ENCODE measurements around the gene ITGAL. TPM values are rescaled to one million over a fixed set of nuclear protein-coding genes. Genes with fewer than 3 reads are reported as not detected.

ITGAL gene
- total RNA-seq, 4 donors from 2014 or later = 1.6 to 2.3 (median 1.8) TPM

- 76 to 83% methylated on average over 6 of the region's 6 CpGs for WGBS, 2 donors
- intact Hi-C loops (cut with DNase I; ENCODE audit: low total_unique reads) = no loop called here
- no peak for DNase-seq (ENCODE audit: low spot score in 2 of 2)
- TF ChIP-seq POLR2A (IDR thresholded peaks at IDR 0.05) (no peak), CTCF (IDR thresholded peaks at IDR 0.05) (no peak)
- H3K4me3 ChIP-seq (ENCODE audit: low read depth, poor library complexity, severe bottlenecking) = no peak overlapping the region
These were observed 31.1 kb downstream of the ITGAL start for GRCh38 chr16:30503403-30504296.

- DNase-seq (ENCODE audit: low spot score in 2 of 2) = no peak
- TF ChIP-seq CTCF (IDR thresholded peaks at IDR 0.05) (no peak), POLR2A (IDR thresholded peaks at IDR 0.05) (no peak)
- intact Hi-C loops (cut with DNase I; ENCODE audit: low total_unique reads) = no loop called here
- WGBS, 2 donors = 75 to 88% methylated on average over 4 of the region's 4 CpGs
- no peak overlapping the region for H3K4me3 ChIP-seq (ENCODE audit: low read depth, poor library complexity, severe bottlenecking)
These were observed 36.7 kb downstream of the ITGAL start for GRCh38 chr16:30509081-30509765.

DNA sequence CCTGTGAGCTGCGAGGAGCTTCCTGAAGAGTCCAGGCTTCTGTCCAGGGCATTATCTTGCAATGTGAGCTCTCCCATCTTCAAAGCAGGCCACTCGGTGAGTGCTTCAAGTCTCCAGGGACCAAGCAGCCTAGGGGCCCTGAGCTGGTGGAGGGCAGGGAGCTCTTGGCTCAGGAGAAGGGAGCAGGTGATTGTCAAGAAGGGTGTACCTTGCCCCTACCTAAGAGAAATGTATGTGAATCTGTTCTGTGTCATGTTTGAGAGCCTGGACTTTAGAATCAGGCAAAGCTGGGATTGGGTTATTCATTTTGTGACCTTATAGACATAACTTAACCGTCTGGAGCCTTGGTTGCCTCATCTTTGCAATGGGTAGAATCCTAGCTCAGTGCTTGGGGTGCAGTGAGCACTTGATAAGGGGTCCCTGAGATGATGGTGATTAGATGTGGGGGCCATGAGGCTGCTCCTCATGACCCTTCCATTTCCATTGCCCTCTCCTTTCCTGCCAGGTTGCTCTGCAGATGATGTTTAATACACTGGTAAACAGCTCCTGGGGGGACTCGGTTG is 37.9 kb downstream of the ITGAL start:
- WGBS, 2 donors = 72 to 75% methylated on average over 4 of the region's 4 CpGs

DNA sequence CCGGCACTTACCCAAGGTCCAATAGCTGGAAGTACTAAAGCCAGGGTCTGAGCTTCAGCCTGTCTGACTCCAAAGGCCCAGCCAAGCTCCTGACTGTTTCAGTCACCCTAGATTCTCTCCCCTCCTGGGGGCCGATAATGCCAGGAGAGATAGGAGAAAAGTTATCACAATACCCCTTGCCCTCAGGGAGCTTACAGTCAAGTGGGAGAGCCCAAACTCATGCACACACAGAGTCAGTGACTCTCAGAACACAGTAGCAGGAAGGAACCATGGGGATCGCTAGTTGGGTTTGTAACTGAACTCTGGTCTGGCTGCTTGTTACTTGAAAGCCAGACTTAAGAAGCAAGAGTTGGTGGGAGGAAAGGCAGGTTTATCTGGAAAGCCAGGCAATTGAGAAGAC is 39.0 kb downstream of the ITGAL start:
- no peak for DNase-seq (ENCODE audit: low spot score in 2 of 2)
- intact Hi-C loops (cut with DNase I; ENCODE audit: low total_unique reads) = no loop called here
- 87 to 98% methylated on average over 3 of the region's 3 CpGs for WGBS, 2 donors

More for the DNA sequence above, 37.9 kb downstream of the ITGAL start:
- no peak overlapping the region for H3K4me3 ChIP-seq (ENCODE audit: low read depth, poor library complexity, severe bottlenecking)
- intact Hi-C loops (cut with DNase I; ENCODE audit: low total_unique reads) = no loop called here
- TF ChIP-seq POLR2A (IDR thresholded peaks at IDR 0.05) (no peak), CTCF (IDR thresholded peaks at IDR 0.05) (no peak)
- DNase-seq (ENCODE audit: low spot score in 2 of 2) = no peak

DNA sequence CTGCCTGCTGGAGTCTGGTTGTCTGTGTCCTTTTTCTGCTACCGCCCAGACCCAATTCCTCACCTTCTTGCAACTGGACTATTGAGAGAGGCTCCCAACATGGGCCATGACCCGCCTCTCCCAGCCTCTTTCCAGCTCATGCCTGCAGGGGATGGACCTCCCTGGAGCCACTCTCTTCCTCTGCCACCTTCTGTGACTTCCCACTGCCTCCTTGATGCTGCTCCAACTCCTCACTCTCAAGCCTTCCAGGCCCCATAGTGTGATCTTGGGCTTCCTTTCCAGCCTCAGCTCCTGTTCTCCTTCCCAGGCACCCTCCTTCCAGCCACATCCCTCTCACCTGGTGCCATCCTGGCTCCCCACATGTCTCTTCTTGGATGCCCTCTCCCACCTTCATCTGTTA is 42.7 kb downstream of the ITGAL start:
- intact Hi-C loops (cut with DNase I; ENCODE audit: low total_unique reads) = no loop called here
- TF ChIP-seq POLR2A (IDR thresholded peaks at IDR 0.05) (no peak), CTCF (IDR thresholded peaks at IDR 0.05) (no peak)
- no peak overlapping the region for H3K4me3 ChIP-seq (ENCODE audit: low read depth, poor library complexity, severe bottlenecking)
- DNase-seq (ENCODE audit: low spot score in 2 of 2) = no peak
- WGBS, 2 donors = 87 to 90% methylated on average over 2 of the region's 2 CpGs

More for the DNA sequence above, 39.0 kb downstream of the ITGAL start:
- TF ChIP-seq POLR2A (IDR thresholded peaks at IDR 0.05) = no peak
- TF ChIP-seq CTCF (IDR thresholded peaks at IDR 0.05) = no peak
- no peak overlapping the region for H3K4me3 ChIP-seq (ENCODE audit: low read depth, poor library complexity, severe bottlenecking)
